Smooth muscle cell (in vitro differentiated cells): Measurements from ENCODE around the gene SPTB. TPM values are rescaled to one million over a fixed set of nuclear protein-coding genes. Genes with fewer than 3 reads are reported as not detected.

Experiments
- DNase-seq: peaks from one replicate; lab custom pipeline; 2025; ENCODE audit not compliant: unreplicated experiment; lab: John Stamatoyannopoulos, UW
- H2AFZ ChIP-seq: fragments of 200-600 bp; sonication (generic); 2 replicates; pipeline ENCODE4 v1.6.0; 2016; ENCODE audit warnings: antibody characterized with exemption, low read depth, mild to moderate bottlenecking
- H3F3A ChIP-seq: fragments of 200-600 bp; sonication (generic); 2 replicates; pipeline ENCODE4 v1.6.0; 2017; ENCODE audit warnings: antibody characterized with exemption, low read depth
- H3K27ac ChIP-seq: fragments of 200-600 bp; sonication (generic); 2 replicates; pipeline ENCODE4 v1.5.1; 2016; ENCODE audit warnings: low read depth, mild to moderate bottlenecking
- H3K27me3 ChIP-seq: fragments of 200-600 bp; sonication (generic); 2 replicates; pipeline ENCODE4 v1.6.1; 2016; ENCODE audit warnings: low read depth, mild to moderate bottlenecking
- H3K36me3 ChIP-seq: fragments of 200-600 bp; sonication (generic); 2 replicates; pipeline ENCODE4 v1.5.1; 2016; ENCODE audit warnings: low read depth
- H3K4me1 ChIP-seq: fragments of 200-600 bp; sonication (generic); 2 replicates; pipeline ENCODE4 v1.5.1; 2016; ENCODE audit warnings: low read depth
- H3K4me2 ChIP-seq: fragments of 200-600 bp; sonication (generic); 2 replicates; pipeline ENCODE4 v1.6.0; 2016; ENCODE audit warnings: mild to moderate bottlenecking
- H3K4me3 ChIP-seq: fragments of 200-600 bp; sonication (generic); 2 replicates; pipeline ENCODE4 v1.5.1; 2016; ENCODE audit warnings: mild to moderate bottlenecking
- H3K79me2 ChIP-seq: fragments of 200-600 bp; sonication (generic); 2 replicates; pipeline ENCODE4 v1.6.0; 2016; ENCODE audit warnings: low read depth, mild to moderate bottlenecking
- H3K9ac ChIP-seq: fragments of 200-600 bp; sonication (generic); 2 replicates; pipeline ENCODE4 v1.6.0; 2016; ENCODE audit warnings: low read depth
- H3K9me3 ChIP-seq: fragments of 200-600 bp; sonication (generic); replicated peaks from 2 replicates; pipeline ENCODE4 v1.5.1; 2016; ENCODE audit warnings: low read depth
- H4K20me1 ChIP-seq: fragments of 200-600 bp; sonication (generic); 2 replicates; pipeline ENCODE4 v1.6.0; 2016; ENCODE audit warnings: low read depth
- WGBS: methylation state at CpG from one replicate; pipeline ENCODE4 v1.1.7; 2016; ENCODE audit warnings: low lambda C conversion rate; 5-methylcytosine and 5-hydroxymethylcytosine counted together
- polyA plus RNA-seq: library from polyadenylated mRNA; unstranded; fragments of >200 nt; fragmentation: Nextera tagmentation; extraction: Ambion mirVana; gene quantifications from 2 replicates; pipeline ENCODE4 v1.2.1, GENCODE V29; 2016
- total RNA-seq: library from RNA; depleted of rRNA; stranded (reverse); fragments of >200 nt; gene quantifications from 2 replicates; pipeline ENCODE4 v1.2.3, GENCODE V29; 2014
- TF ChIP-seq, protein P1 (sequence below): fragments of 200-600 bp; sonication (generic); IDR thresholded peaks from 2 replicates; pipeline ENCODE4 v1.5.1; 2017; ENCODE audit warnings: borderline replicate concordance, mild to moderate bottlenecking, antibody characterized with exemption; ENCODE audit not compliant: insufficient read depth, poor library complexity, severe bottlenecking

Gene SPTB
- total and polyA plus RNA-seq, 2 experiments from 2014 or later, result 0.25 to 3.3 TPM

DNA sequence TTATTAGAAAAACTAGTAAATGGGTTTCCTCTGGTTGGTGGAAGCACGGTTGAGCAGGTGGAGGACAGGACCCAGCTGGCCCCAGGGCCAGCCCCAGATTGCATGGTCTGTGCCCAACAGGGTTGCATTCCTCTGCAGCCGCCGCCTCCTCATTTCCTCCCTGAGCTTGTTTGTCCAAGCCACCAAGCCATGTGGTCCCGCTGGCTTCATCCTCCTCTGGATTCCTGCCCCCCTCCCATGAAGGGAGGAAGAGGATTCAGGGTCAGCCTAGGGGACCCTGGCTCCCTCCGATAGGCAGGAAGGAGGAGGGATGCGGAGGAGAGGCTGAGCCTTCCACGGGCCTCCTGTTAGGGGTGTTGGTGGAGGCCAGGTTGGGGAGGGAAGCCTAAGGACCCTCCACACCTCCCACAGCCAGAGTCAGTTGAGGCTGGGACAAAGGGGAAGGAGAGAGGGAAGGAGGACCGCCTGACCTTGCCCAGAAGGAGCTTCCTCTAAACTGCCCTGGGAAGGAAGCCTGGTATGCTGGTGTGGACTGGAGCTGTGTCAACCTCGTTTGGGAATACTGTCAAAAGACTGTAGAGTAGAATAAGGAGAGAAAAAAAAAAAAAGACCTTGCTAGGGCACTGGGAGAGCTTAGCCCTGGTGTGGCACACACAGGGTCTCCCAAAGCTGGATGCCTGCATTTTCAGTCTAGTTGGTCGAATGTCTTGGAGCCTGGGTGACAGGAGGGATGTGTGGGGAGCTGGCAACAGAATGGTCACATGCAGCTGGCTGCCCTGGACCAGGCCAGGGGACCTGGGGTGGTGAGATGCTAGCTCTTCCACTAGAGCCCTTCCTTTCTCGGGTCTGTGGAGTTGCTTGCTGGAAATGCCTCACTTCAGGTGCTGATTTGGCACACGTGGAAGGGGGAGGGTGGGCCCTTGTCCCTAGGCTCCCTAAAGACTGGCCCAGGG lies 133.1 kb downstream of the SPTB start:
- 75% methylated on average over 12 of the region's 12 CpGs for WGBS

DNA sequence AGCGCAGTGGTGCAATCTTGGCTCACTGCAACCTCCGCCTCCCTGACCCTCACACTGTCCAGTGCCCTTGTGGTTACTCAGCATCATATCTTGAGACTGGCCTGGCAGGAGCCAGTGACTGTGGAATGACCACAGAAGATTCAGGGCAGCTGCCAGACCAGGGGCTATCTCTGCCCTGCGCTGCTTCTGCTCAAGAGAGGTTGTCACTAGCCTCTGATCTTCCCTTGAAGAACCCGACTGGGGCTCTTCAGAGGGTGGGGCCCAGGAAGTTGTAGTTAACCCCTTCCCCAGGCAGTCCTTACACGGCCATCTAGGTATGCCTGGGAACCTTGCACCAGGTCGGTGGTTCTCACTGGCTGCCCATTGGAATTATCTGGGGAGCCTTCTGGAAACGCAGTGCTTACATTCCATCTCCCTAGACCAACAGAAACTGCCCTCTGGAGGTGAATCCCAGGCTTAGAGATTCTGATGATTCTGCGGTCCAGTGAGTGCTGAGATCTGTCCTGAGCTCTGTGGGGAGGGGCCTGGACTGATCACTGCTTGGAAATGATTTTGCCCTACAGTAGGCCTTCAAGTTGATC lies 134.1 kb downstream of the SPTB start:
- Histone ChIP-seq H4K20me1 (no peaks in the 10 kb centered on the region), H3K9me3 (no peaks in the 10 kb centered on the region), H3K9ac (no peak overlapping the region), H2AFZ (no peak overlapping the region), H3K4me2 (peak overlapping the region; percentile 45), H3K27me3 (no peaks in the 10 kb centered on the region), H3K36me3 (no peaks in the 10 kb centered on the region), H3F3A (peaks cover 4% of the 10 kb centered on the region), H3K4me1 (peaks cover 3% of the 10 kb centered on the region), H3K79me2 (no peaks in the 10 kb centered on the region), H3K27ac (peak overlapping the region; percentile 19), H3K4me3 (no peak overlapping the region)
- no peak for DNase-seq
- TF ChIP-seq, protein P1, sequence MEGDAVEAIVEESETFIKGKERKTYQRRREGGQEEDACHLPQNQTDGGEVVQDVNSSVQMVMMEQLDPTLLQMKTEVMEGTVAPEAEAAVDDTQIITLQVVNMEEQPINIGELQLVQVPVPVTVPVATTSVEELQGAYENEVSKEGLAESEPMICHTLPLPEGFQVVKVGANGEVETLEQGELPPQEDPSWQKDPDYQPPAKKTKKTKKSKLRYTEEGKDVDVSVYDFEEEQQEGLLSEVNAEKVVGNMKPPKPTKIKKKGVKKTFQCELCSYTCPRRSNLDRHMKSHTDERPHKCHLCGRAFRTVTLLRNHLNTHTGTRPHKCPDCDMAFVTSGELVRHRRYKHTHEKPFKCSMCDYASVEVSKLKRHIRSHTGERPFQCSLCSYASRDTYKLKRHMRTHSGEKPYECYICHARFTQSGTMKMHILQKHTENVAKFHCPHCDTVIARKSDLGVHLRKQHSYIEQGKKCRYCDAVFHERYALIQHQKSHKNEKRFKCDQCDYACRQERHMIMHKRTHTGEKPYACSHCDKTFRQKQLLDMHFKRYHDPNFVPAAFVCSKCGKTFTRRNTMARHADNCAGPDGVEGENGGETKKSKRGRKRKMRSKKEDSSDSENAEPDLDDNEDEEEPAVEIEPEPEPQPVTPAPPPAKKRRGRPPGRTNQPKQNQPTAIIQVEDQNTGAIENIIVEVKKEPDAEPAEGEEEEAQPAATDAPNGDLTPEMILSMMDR, result peak; percentile 23
- 51% methylated on average over 8 of the region's 8 CpGs for WGBS

More for the DNA sequence above, 133.1 kb downstream of the SPTB start:
- Histone ChIP-seq H3K4me1 (peaks cover 3% of the 10 kb centered on the region), H3F3A (peaks cover 4% of the 10 kb centered on the region), H4K20me1 (no peaks in the 10 kb centered on the region), H3K79me2 (no peaks in the 10 kb centered on the region), H3K4me2 (peak overlapping the region; percentile 63), H3K9ac (no peak overlapping the region), H3K9me3 (no peaks in the 10 kb centered on the region), H3K27me3 (no peaks in the 10 kb centered on the region), H3K27ac (no peak overlapping the region), H3K36me3 (no peaks in the 10 kb centered on the region), H3K4me3 (no peak overlapping the region), H2AFZ (no peak overlapping the region)
- no peak for DNase-seq
- TF ChIP-seq, protein P1, result no peak

DNA sequence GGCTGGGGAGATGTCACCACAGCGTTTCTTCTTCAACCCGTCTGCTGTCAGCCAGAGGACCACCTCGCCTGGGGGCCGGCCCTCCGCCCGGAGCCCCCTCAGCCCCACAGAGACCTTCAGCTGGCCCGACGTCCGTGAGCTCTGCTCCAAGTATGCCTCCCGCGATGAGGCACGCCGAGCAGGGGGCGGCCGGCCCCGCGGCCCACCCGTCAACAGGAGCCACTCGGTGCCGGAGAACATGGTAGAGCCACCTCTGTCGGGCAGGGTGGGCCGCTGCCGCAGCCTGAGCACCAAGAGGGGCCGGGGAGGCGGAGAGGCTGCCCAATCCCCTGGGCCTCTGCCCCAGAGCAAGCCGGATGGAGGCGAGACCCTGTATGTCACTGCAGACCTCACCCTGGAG lies 136.6 kb downstream of the SPTB start:
- DNase-seq, result no peak
- H3K9ac ChIP-seq, result no peak overlapping the region
- H3K27ac ChIP-seq, result no peak overlapping the region
- TF ChIP-seq, protein P1, result no peak
- H3F3A ChIP-seq, result peaks cover 4% of the 10 kb centered on the region
- H3K4me2 ChIP-seq, result no peak overlapping the region
- H3K4me3 ChIP-seq, result no peak overlapping the region
- H3K4me1 ChIP-seq, result peaks cover 3% of the 10 kb centered on the region
- no peaks in the 10 kb centered on the region for H3K27me3 ChIP-seq
- H4K20me1 ChIP-seq, result no peaks in the 10 kb centered on the region
- H3K36me3 ChIP-seq, result no peaks in the 10 kb centered on the region
- no peak overlapping the region for H2AFZ ChIP-seq
- H3K9me3 ChIP-seq, result no peaks in the 10 kb centered on the region
- H3K79me2 ChIP-seq, result no peaks in the 10 kb centered on the region
- 98% methylated on average over 22 of the region's 27 CpGs for WGBS
